Activated CD8-positive, alpha-beta memory T cell treated with anti-CD3 and anti-CD28 coated beads, Interleukin-2, amount 50 U/mL, for 48 hours (primary cell): Measurements from ENCODE around the gene ITPR1.
"Not testable (repeated sequence)": the region's sequence is repeated elsewhere in the genome, so short reads cannot be mapped to it uniquely, and the experiment has no call there.

ENCODE experiments used
- DNase-seq: peaks from one replicate; pipeline ENCODE4 v3.0.0-alpha.2; 2020

ITPR1 gene

DNA sequence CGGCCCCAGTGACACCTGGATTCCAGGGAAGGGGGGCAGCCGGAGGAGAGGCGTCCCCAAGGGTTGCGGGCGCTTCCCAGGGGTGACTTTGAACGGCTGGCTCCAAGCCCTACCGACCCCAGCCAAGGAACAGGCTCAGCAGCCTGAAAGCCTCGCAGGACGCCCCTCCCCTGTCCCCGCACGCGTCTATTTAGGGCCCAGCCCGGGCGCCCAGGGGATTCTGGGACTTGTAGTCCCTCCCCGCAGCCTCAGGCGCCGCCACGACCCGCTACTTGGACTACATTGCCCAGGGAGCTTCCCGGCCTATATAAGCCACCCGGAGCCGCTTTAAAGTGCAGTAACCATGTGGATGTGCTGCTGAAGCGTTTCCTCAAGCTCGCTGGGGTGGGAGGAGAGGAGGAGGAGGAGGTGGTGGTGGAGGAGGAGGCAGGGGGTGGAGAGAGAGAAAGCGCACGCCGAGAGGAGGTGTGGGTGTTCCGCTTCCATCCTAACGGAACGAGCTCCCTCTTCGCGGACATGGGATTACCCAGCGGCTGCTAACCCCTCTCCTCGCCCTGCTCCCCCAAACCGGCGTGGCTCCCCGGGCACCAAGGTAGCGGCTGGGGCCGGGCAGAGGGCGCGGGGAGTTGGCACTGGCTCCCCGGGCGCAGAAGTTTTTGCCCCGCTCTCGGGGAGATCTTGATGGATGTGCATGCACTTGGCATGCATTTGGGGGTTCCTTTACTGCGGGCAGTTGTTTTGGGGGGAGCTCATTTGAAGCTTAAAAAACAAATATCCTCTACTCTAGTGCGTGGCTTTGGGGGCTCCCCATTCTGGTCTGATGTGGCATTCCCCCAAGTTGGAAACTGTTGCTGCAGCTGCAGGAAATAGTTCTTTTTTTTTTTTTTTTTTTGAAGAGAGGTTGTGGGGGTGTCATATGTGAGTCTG is at the start of gene ITPR1:
Gene ITPR1, plus strand, starts transcription at position 335 of the 927 bp plus-strand sequence. CDS start 23,144 bp downstream, outside the sequence.
- DNase-seq: peak; percentile 98

DNA sequence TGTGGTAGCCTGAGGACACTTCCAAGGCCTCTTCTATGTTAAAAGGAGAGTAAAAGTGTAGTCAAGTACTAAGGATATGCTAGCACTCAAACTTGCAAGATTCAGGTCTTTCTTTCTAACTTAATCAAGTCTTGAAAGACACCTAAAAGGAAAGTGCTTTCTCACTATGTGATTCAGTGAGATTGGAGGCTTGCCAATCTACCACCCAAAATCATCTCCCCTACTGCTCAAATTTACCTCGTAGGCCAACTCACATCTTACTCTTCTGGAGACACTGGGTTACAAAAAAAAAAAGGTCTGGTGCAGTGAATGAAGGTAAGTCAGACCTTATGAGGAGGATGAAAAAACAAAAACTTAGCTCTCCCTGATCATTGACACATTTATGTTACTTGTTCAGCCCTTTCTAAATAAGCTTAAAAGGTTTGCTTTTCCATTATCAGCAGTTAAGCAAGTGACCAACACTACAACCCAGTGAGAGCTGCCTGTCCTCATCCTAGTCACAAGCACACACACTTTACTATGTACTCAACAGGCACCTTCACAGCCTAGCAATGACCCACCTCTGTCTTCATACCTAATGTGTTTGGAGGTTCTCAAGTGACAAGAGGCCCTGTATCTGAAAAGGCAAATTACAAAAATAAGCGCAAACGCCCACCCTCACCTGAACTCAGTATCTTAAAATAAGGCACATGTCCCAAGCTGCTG is 45.7 kb upstream of the ITPR1 start:
- no peak for DNase-seq

DNA sequence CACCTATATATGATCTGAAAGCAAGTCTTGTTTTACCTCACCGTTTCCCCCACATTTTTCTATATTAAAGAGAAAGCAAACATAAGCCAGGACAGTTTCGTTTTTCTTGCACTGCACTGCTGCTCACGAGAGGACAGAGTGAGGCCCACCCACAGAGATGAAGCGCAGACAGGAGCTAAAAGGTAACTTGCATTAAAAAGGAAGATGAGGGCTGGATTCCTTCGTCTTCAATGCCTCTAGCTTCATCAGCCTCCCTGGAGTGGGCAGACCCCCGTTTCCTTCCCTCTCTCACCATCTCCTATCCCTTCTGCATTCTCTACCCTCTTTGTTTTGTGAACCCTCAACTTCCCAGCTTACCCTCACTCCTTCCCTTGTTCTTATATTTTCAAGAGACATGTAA is 45.0 kb upstream of the ITPR1 start:
- no peak for DNase-seq

- DNase-seq: no peak
These were observed 43.9 kb upstream of the ITPR1 start for GRCh38 chr3:4449043-4449805.

GRCh38 chr3:4454142-4454541 is 39.0 kb upstream of the ITPR1 start:
- DNase-seq: no peak

- DNase-seq: not testable (repeated sequence)
These were observed 36.4 kb upstream of the ITPR1 start for GRCh38 chr3:4456780-4457179.

GRCh38 chr3:4458961-4459360 is 34.2 kb upstream of the ITPR1 start:
- no peak for DNase-seq

DNA sequence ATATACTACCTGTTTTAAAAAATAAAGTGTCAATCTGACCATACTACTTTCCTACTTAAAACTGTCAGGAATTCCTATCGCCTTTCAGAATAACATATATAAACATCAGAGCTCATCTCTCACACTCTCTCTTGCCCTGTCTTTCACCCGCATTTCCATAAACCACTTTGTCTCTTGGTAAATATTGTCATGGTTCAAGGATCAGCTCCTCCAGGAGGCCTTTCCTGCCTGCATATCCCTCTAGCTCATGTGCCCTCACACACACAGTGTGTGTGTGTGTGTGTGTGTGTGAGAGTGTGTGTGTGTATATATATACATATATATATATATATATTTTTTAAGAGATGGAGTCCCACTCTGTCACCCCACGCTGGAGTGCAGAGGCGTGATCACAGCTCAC is 32.8 kb upstream of the ITPR1 start:
- no peak for DNase-seq

- DNase-seq: no peak
These were observed 31.6 kb upstream of the ITPR1 start for GRCh38 chr3:4461468-4462090.

DNA sequence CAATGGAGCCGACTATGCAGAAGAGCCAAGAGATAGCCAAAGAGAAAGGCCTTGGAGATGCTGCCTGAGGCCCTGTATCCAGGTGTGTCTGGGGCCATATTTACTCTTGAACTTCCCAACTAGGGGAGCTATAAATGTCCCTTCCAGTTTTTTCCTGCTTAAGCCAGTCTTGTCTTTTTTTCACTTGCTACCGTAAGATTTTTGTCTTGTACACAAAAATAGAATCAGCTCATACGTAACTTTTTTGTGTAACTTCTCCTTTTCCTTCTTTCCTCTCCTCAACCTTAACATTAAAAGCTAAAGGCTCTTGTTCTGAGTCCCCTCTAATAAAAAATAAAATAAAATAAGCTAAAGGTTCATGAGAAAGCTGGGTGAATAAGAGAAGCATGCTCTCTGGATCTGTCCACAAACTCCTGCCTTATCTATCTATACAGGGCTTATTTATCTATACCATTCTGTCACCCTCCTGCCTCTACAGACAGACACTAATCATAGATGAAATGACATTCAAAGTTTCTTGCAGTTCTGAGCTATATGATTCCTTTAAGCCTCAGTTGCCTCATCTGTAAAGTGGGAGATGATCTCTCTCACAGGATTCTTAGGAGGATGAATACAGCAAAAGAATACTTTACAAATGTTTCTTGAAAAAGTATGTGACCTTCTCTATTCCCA is 30.6 kb upstream of the ITPR1 start:
- no peak for DNase-seq

DNA sequence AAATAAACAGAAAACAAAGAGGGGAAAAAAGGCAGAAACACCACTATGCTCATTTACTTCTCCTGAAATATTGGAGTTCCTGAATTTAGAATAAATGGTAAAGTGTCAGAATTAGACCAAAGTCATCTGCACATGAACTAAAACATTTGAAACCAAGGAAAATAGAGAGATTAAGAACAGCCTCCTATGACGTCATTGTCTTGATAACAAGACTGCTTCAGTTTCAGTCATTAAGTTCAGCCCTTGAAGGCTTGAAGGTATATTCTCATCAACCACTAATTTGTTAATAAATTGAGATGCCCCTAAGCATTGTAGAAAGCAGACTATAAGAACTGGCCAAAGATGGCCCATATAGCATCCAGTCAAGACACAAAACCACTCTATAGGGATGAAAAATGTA is 28.6 kb upstream of the ITPR1 start:
- no peak for DNase-seq

- peak; percentile 87 for DNase-seq
These were observed 26.2 kb upstream of the ITPR1 start, which contains the start of gene SUMF1 for GRCh38 chr3:4466741-4467521. Gene SUMF1 (minus strand): TSS chr3:4467269. CDS start chr3:4467245, 24 bp downstream.

GRCh38 chr3:4467522-4467867 is 25.7 kb upstream of the ITPR1 start:
- DNase-seq: no peak

- no peak for DNase-seq
These were observed 21.2 kb upstream of the ITPR1 start for GRCh38 chr3:4471907-4472306.

DNA sequence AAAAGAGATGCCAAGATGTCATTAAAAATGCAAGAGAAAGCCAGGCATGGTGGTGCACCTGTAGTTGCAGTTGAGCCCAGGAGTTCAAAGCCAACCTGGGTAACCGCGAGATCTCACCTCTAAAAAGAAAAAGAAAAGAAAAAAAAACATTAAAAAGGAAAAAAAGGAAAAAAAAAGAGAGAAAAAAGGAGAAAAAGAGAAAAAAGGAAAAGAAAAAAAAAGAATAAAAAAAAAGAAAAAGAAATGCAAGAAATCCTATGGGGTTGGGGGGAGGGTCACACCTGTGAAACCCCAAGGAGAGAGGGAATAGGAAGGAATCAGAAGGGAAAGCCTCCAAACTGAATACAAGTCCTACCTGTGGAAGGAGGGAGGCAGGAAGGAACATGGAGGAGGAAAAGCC is 20.8 kb upstream of the ITPR1 start:
- no peak for DNase-seq

- no peak for DNase-seq
These were observed 20.4 kb upstream of the ITPR1 start for GRCh38 chr3:4472766-4473165.

GRCh38 chr3:4474683-4475490 is 18.3 kb upstream of the ITPR1 start:
- peak; percentile 60 for DNase-seq

- no peak for DNase-seq
These were observed 17.3 kb upstream of the ITPR1 start for GRCh38 chr3:4475804-4476203.

- DNase-seq: no peak
These were observed 16.7 kb upstream of the ITPR1 start for GRCh38 chr3:4476496-4476895.

DNA sequence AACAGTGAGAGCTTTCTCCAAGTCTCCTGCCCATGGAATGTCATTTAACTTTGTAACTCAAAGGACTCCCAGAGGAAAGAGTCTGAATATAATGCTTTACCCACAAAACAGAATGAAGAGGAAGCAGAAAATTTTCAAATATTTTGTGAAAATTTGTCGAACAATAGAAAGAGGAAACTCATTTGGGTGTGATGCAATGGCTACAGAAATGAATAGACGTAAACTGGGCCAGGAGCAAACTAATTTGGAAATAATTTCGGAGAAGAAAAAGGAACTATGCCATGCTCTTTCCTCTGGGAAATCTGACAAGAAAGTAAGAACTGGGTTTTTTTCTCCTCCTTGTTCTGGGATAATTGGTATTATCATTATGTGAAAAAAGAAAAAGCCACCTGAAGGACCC is 14.9 kb upstream of the ITPR1 start:
- DNase-seq: no peak

GRCh38 chr3:4491855-4492207 is 1.3 kb upstream of the ITPR1 start:
- no peak for DNase-seq
